HFF-Myc (cell line): Measurements from ENCODE around the gene NUDT8.

Experiments used
- DNase-seq: peaks from one replicate; pipeline ENCODE4 v3.0.0-alpha.2; 2011; ENCODE audit warnings: low read depth; ENCODE audit errors: extremely low read depth
- H3K4me3 ChIP-seq: replicated peaks from 2 replicates; pipeline ENCODE4 v1.5.1; 2011; ENCODE audit warnings: low read depth, mild to moderate bottlenecking, control low read depth, low read length
- CTCF ChIP-seq: IDR thresholded peaks from 2 replicates; pipeline ENCODE4 v1.5.1; 2012; ENCODE audit warnings: mild to moderate bottlenecking, low read depth, low read length, control low read depth; ENCODE audit errors: missing control alignments

Gene NUDT8

GRCh38 chr11:67634366-67635230 is 4.9 kb upstream of the NUDT8 start:
- TF ChIP-seq CTCF: no peak
- no peak for DNase-seq
- H3K4me3 ChIP-seq: no peak overlapping the region

GRCh38 chr11:67633758-67634365 is 4.1 kb upstream of the NUDT8 start:
- TF ChIP-seq CTCF: no peak
- DNase-seq: no peak
- no peak overlapping the region for H3K4me3 ChIP-seq

GRCh38 chr11:67632982-67633755 is 3.4 kb upstream of the NUDT8 start:
- TF ChIP-seq CTCF: no peak
- no peak overlapping the region for H3K4me3 ChIP-seq
- DNase-seq: no peak

- no peak for TF ChIP-seq CTCF
- H3K4me3 ChIP-seq: no peak overlapping the region
- DNase-seq: no peak
Measured at GRCh38 chr11:67632175-67632981, 2.6 kb upstream of the NUDT8 start.

GRCh38 chr11:67631853-67632174 is 2.1 kb upstream of the NUDT8 start:
- TF ChIP-seq CTCF: no peak
- no peak overlapping the region for H3K4me3 ChIP-seq
- no peak for DNase-seq

- H3K4me3 ChIP-seq: no peak overlapping the region
- DNase-seq: no peak
- TF ChIP-seq CTCF: no peak
Measured at GRCh38 chr11:67631411-67631810, 1.7 kb upstream of the NUDT8 start.
